Prostate gland (tissue), 2 donors: ENCODE data around the gene PANK1. TPM values are rescaled to one million over a fixed set of nuclear protein-coding genes. Genes with fewer than 3 reads are reported as not detected.
"Not testable (repeated sequence)": the region's sequence is repeated elsewhere in the genome, so short reads cannot be mapped to it uniquely, and the experiment has no call there.

Experiments
- DNase-seq: peaks from one replicate; pipeline ENCODE4 v3.0.0-alpha.2; 2019; ENCODE audit warnings: low spot score
- H3K27ac ChIP-seq, 2 donors: fragments of 200-600 bp; sonication (generic); 2 replicates each; pipeline ENCODE4 v1.5.1; 2017 to 2019
- H3K27me3 ChIP-seq: fragments of 200-600 bp; sonication (generic); replicated peaks from 2 replicates; pipeline ENCODE4 v1.5.1; 2019; ENCODE audit not compliant: insufficient read depth
- H3K36me3 ChIP-seq, 2 donors: fragments of 200-600 bp; sonication (generic); 1 replicate in 1 of 2; 2 replicates in 1 of 2; pipeline versions ENCODE4 v1.5.1 to v1.8.1; 2017 to 2019
- H3K4me1 ChIP-seq: fragments of 200-600 bp; sonication (generic); replicated peaks from 2 replicates; pipeline ENCODE4 v1.5.1; 2019
- H3K4me3 ChIP-seq, 2 donors: fragments of 200-600 bp; sonication (generic); 2 replicates each; pipeline ENCODE4 v1.5.1; 2017 to 2019
- H3K9me3 ChIP-seq: fragments of 200-600 bp; sonication (generic); 2 replicates; pipeline ENCODE4 v1.5.1; 2017
- CTCF ChIP-seq, 4 experiments: fragments of 200-600 bp in 2 of 4; fragments of 450-650 bp in 2 of 4; sonication (generic) in 2 of 4; IDR thresholded peaks; 1 replicate in 3 of 4; 2 replicates in 1 of 4; pipeline ENCODE4 v1.5.1; 2016 to 2019; ENCODE audit warnings: antibody characterized with exemption in 4 of 4, mild to moderate bottlenecking in 2 of 4, moderate library complexity in 2 of 4
- POLR2A ChIP-seq: fragments of 450-650 bp; IDR thresholded peaks from one replicate; pipeline ENCODE4 v1.6.1; 2016; ENCODE audit warnings: antibody characterized with exemption, mild to moderate bottlenecking
- POLR2AphosphoS5 ChIP-seq: sonication (generic); formaldehyde crosslinking; IDR thresholded peaks from one replicate; pipeline ENCODE4 v1.6.1; 2017; ENCODE audit warnings: antibody characterized with exemption
- WGBS: methylation state at CpG from one replicate; pipeline ENCODE4 v1.1.5; 2018; 5-methylcytosine and 5-hydroxymethylcytosine counted together
- intact Hi-C: fragments of 100-400 bp; cut with DNase I; formaldehyde crosslinking; loops from one replicate; pipeline ENCODE4 v1.14.2; 2022
- total RNA-seq, 2 donors: library from RNA; depleted of rRNA; stranded (reverse); fragments of >200 nt; gene quantifications; one replicate each; pipeline ENCODE4 v1.1.0, GENCODE V29; 2016

The PANK1 gene
- total RNA-seq, 2 donors from 2014 or later: 3.1 to 16.0 TPM

GRCh38 chr10:89627830-89628229, 17.2 kb downstream of the PANK1 start:
- no peak overlapping the region for H3K27ac ChIP-seq
- TF ChIP-seq CTCF (IDR thresholded peaks at IDR 0.05) (no peak), POLR2A (no peak), POLR2AphosphoS5 (no peak)
- DNase-seq: no peak
- no peaks in the 10 kb centered on the region for H3K9me3 ChIP-seq
- H3K36me3 ChIP-seq: no peaks in the 10 kb centered on the region
- WGBS: 49% methylated on average over 1 of the region's 1 CpG
- intact Hi-C loops: no loop called here
- H3K4me1 ChIP-seq: no peaks in the 10 kb centered on the region
- H3K4me3 ChIP-seq: no peak overlapping the region
- no peaks in the 10 kb centered on the region for H3K27me3 ChIP-seq

GRCh38 chr10:89625041-89625765, 19.8 kb downstream of the PANK1 start:
- no peaks in the 10 kb centered on the region for H3K9me3 ChIP-seq

GRCh38 chr10:89624020-89624419, 21.0 kb downstream of the PANK1 start:
- no peak for DNase-seq
- Histone ChIP-seq H3K4me1 (no peaks in the 10 kb centered on the region), H3K9me3 (no peaks in the 10 kb centered on the region), H3K36me3 (no peaks in the 10 kb centered on the region), H3K4me3 (no peak overlapping the region), H3K27ac (no peak overlapping the region), H3K27me3 (no peaks in the 10 kb centered on the region)
- TF ChIP-seq CTCF (IDR thresholded peaks at IDR 0.05): no peak
- no peak for TF ChIP-seq POLR2A
- TF ChIP-seq POLR2AphosphoS5: no peak
- 87% methylated on average over 4 of the region's 4 CpGs for WGBS
- intact Hi-C loops: no loop called here

More at GRCh38 chr10:89625041-89625765, 19.8 kb downstream of the PANK1 start:
- TF ChIP-seq POLR2A (no peak), POLR2AphosphoS5 (no peak), CTCF (IDR thresholded peaks at IDR 0.05) (no peak)
- no peak for DNase-seq
- no peak overlapping the region for H3K27ac ChIP-seq
- H3K4me3 ChIP-seq: no peak overlapping the region
- no peaks in the 10 kb centered on the region for H3K4me1 ChIP-seq
- H3K27me3 ChIP-seq: no peaks in the 10 kb centered on the region
- WGBS: 85% methylated on average over 4 of the region's 4 CpGs
- intact Hi-C loops: no loop called here
- H3K36me3 ChIP-seq: no peaks in the 10 kb centered on the region

GRCh38 chr10:89622151-89622550, 22.9 kb downstream of the PANK1 start:
- Histone ChIP-seq H3K4me1 (no peaks in the 10 kb centered on the region), H3K27me3 (no peaks in the 10 kb centered on the region), H3K36me3 (no peaks in the 10 kb centered on the region), H3K9me3 (no peaks in the 10 kb centered on the region), H3K27ac (no peak overlapping the region), H3K4me3 (no peak overlapping the region)
- intact Hi-C loops: no loop called here
- TF ChIP-seq POLR2AphosphoS5 (no peak), POLR2A (no peak), CTCF (IDR thresholded peaks at IDR 0.05) (no peak)
- no peak for DNase-seq

- intact Hi-C loops: no loop called here
Observed at GRCh38 chr10:89621438-89621837, 23.6 kb downstream of the PANK1 start.

GRCh38 chr10:89620296-89620695, 24.7 kb downstream of the PANK1 start:
- intact Hi-C loops, H3K27me3 ChIP-seq, DNase-seq, H3K36me3 ChIP-seq, H3K27ac ChIP-seq, H3K4me1 ChIP-seq, H3K9me3 ChIP-seq, H3K4me3 ChIP-seq: not testable (repeated sequence)
- WGBS: 85% methylated on average over 6 of the region's 6 CpGs

More at GRCh38 chr10:89621438-89621837, 23.6 kb downstream of the PANK1 start:
- no peaks in the 10 kb centered on the region for H3K9me3 ChIP-seq
- 92% methylated on average over 3 of the region's 3 CpGs for WGBS
- H3K4me3 ChIP-seq: no peak overlapping the region
- H3K27ac ChIP-seq: no peak overlapping the region
- H3K36me3 ChIP-seq: no peaks in the 10 kb centered on the region
- TF ChIP-seq POLR2AphosphoS5 (no peak), CTCF (IDR thresholded peaks at IDR 0.05) (no peak), POLR2A (no peak)
- no peaks in the 10 kb centered on the region for H3K4me1 ChIP-seq
- DNase-seq: no peak
- no peaks in the 10 kb centered on the region for H3K27me3 ChIP-seq
